T-helper 9 cell (primary cell): ENCODE results near the gene ANKFY1.
A peak's percentile ranks its signal among the peaks of the same experiment; 100 is the strongest.
"Not testable (repeated sequence)": the region's sequence is repeated elsewhere in the genome, so short reads cannot be mapped to it uniquely, and the experiment has no call there.

Experiments used
- DNase-seq: peaks from one replicate; pipeline ENCODE4 v3.0.0-alpha.2; 2020

The ANKFY1 gene

GRCh38 chr17:4152471-4152870, 111.3 kb downstream of the ANKFY1 start:
- DNase-seq: no peak

GRCh38 chr17:4150096-4150495, 113.7 kb downstream of the ANKFY1 start:
- DNase-seq: no peak

- DNase-seq: no peak
These were observed 115.0 kb downstream of the ANKFY1 start for GRCh38 chr17:4148611-4149308.

GRCh38 chr17:4147751-4148310, 115.9 kb downstream of the ANKFY1 start:
- DNase-seq: no peak

GRCh38 chr17:4146641-4147040, 117.1 kb downstream of the ANKFY1 start:
- no peak for DNase-seq

GRCh38 chr17:4144422-4144747, 119.4 kb downstream of the ANKFY1 start:
- no peak for DNase-seq

- peak; percentile 84 for DNase-seq
These were observed 120.0 kb downstream of the ANKFY1 start for GRCh38 chr17:4143563-4144421.

GRCh38 chr17:4142107-4142900, 121.5 kb downstream of the ANKFY1 start:
- DNase-seq: peak; percentile 37

- DNase-seq: no peak
These were observed 123.7 kb downstream of the ANKFY1 start for GRCh38 chr17:4140125-4140524.

- DNase-seq: not testable (repeated sequence)
These were observed 124.8 kb downstream of the ANKFY1 start for GRCh38 chr17:4138906-4139526.

GRCh38 chr17:4136373-4136772, 127.4 kb downstream of the ANKFY1 start:
- no peak for DNase-seq

GRCh38 chr17:4135489-4135888, 128.3 kb downstream of the ANKFY1 start:
- DNase-seq: no peak

GRCh38 chr17:4134721-4135120, 129.1 kb downstream of the ANKFY1 start:
- no peak for DNase-seq

GRCh38 chr17:4130715-4131114, 133.1 kb downstream of the ANKFY1 start:
- DNase-seq: no peak

GRCh38 chr17:4127555-4127954, 136.2 kb downstream of the ANKFY1 start:
- DNase-seq: no peak

GRCh38 chr17:4125552-4125951, 138.2 kb downstream of the ANKFY1 start:
- no peak for DNase-seq

- DNase-seq: no peak
These were observed 138.8 kb downstream of the ANKFY1 start for GRCh38 chr17:4124999-4125398.

GRCh38 chr17:4120332-4120731, 143.4 kb downstream of the ANKFY1 start:
- no peak for DNase-seq

GRCh38 chr17:4119299-4119698, 144.5 kb downstream of the ANKFY1 start:
- DNase-seq: no peak

- DNase-seq: no peak
These were observed 145.6 kb downstream of the ANKFY1 start for GRCh38 chr17:4118015-4118743.

- DNase-seq: no peak
These were observed 147.3 kb downstream of the ANKFY1 start for GRCh38 chr17:4116516-4116915.
